ENCODE data around the gene CNNM2. TPM values are rescaled to one million over a fixed set of nuclear protein-coding genes. Genes with fewer than 3 reads are reported as not detected.
A peak's percentile ranks its signal among the peaks of the same experiment; 100 is the strongest.

The CNNM2 gene
- total RNA-seq, 6 experiments from 2014 or later, result 7.7 to 9.1 (median 8.1) TPM

- Mint-ChIP-seq H3K36me3 (ENCODE audit: low read depth) (no peaks in the 10 kb centered on the region), H3K27ac (no peak overlapping the region), H3K9me3 (no peaks in the 10 kb centered on the region), H3K4me1 (ENCODE audit: low read depth) (peaks cover 26% of the 10 kb centered on the region), H3K27me3 (ENCODE audit: insufficient read depth) (no peaks in the 10 kb centered on the region; the same call in 1 of the 2 replicates), H3K4me3 (no peak overlapping the region)
- no peak for TF ChIP-seq CTCF (IDR thresholded peaks at IDR 0.05)
- no peak for DNase-seq
Observed at GRCh38 chr10:102984086-102984485, 66.0 kb downstream of the CNNM2 start.

DNA sequence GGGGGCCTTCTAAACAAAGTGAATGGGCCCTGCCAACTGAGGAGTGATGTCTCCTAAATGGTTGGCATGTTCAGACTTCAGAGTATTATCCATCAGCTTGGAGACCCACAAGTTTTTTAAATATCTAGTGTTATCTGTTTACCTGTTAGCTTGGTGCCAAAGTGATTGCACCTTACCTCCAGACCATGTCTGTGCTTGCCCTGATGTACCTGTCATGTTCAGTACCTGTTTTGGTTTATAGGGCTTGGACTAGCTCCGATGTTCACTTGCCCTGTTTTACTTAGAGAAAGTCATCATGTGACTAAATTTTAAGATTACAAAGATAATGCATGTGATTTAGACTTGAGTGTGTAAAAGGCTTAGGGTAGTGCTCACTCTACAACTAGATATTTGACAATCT lies 67.7 kb downstream of the CNNM2 start:
- DNase-seq, result no peak
- TF ChIP-seq CTCF (IDR thresholded peaks at IDR 0.05), result no peak
- Mint-ChIP-seq H3K9me3 (no peaks in the 10 kb centered on the region), H3K4me1 (ENCODE audit: low read depth) (peaks cover 24% of the 10 kb centered on the region), H3K27me3 (ENCODE audit: insufficient read depth) (no peaks in the 10 kb centered on the region; the same call in 1 of the 2 replicates), H3K36me3 (ENCODE audit: low read depth) (no peaks in the 10 kb centered on the region), H3K4me3 (no peak overlapping the region), H3K27ac (no peak overlapping the region)

DNA sequence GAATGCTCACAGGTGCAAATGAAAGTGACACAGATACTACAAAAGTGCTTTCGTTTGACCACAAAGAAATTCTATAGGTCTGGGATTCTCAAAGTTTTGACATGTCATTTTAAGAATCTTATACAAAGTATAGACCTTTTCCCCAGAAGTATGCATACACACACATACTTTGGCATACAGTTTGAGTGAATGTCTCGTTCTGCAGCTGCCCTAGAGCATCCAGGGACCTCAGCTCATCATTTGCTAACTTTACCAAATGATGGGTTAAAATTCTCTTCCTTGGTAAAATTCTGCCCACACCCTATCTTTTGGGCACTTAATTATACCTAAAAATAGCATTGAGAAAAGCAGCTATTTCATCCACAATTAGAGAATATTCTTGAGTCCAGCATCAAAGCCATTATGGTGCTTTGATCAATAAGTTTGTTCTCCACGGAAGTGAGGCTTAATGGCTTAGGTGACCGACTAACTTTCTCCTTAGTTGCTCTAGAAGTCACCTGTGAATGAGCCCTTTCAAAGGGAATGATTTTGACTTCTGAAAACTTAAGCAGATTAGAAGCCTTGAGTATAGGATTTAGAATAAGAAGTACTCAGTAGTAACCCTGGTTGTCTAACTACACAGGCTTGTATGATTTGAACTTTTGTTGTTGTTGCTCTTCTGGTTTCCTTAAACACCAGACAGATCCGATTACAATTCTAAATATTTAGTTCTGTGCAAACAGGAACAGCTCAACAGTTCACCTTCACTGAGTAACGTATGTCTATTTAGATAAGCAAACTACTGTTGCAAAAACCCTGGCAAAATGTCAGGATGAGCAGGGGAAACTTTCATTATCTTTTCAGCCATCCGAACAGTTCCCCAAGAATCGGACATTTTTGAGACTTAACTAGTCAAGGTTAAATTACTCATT lies 70.6 kb downstream of the CNNM2 start:
- DNase-seq, result peak; percentile 42
- Mint-ChIP-seq H3K9me3 (no peaks in the 10 kb centered on the region), H3K27ac (peak overlapping the region; percentile 47), H3K36me3 (ENCODE audit: low read depth) (no peaks in the 10 kb centered on the region), H3K4me1 (ENCODE audit: low read depth) (peaks cover 11% of the 10 kb centered on the region), H3K27me3 (ENCODE audit: insufficient read depth) (no peaks in the 10 kb centered on the region; the same call in 1 of the 2 replicates), H3K4me3 (peak overlapping the region; percentile 74)
- TF ChIP-seq CTCF (IDR thresholded peaks at IDR 0.05), result no peak

- no peaks in the 10 kb centered on the region for H3K36me3 Mint-ChIP-seq (ENCODE audit: low read depth)
- H3K4me3 Mint-ChIP-seq, result no peak overlapping the region
- peaks cover 12% of the 10 kb centered on the region for H3K4me1 Mint-ChIP-seq (ENCODE audit: low read depth)
- no peaks in the 10 kb centered on the region for H3K9me3 Mint-ChIP-seq
- no peak for TF ChIP-seq CTCF (IDR thresholded peaks at IDR 0.05)
- H3K27me3 Mint-ChIP-seq (ENCODE audit: insufficient read depth), result peaks cover 3% of the 10 kb centered on the region
- no peak overlapping the region for H3K27ac Mint-ChIP-seq
- DNase-seq, result no peak
Observed at GRCh38 chr10:102994531-102995295, 76.6 kb downstream of the CNNM2 start.

DNA sequence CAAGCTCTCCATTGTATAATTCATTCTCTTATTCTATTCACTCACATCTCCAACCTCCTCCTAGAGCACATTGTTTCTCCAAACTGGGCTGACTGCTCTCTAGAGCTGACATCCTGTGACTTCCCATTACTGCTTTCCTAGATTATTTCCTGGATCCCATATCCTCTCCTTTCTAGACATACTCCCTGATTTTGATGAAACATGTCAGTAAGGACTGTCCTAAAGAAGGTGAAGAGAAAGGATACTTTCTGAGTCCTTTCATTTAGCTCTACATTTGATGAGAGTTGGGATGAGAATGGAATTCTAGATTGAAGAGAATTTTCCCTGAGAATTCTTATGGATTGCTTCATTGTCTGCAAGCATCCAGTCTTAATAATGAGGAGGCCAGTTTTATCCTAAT lies 78.8 kb downstream of the CNNM2 start:
- Mint-ChIP-seq H3K4me1 (ENCODE audit: low read depth) (peaks cover 12% of the 10 kb centered on the region), H3K36me3 (ENCODE audit: low read depth) (no peaks in the 10 kb centered on the region)

More for the DNA sequence above, 78.8 kb downstream of the CNNM2 start:
- DNase-seq, result no peak
- Mint-ChIP-seq H3K27ac (no peak overlapping the region), H3K27me3 (ENCODE audit: insufficient read depth) (peaks cover 3% of the 10 kb centered on the region), H3K4me3 (no peak overlapping the region), H3K9me3 (no peaks in the 10 kb centered on the region)
- no peak for TF ChIP-seq CTCF (IDR thresholded peaks at IDR 0.05)
